WTC11 (cell line): Measurements from ENCODE around the gene SRSF3. TPM values are rescaled to one million over a fixed set of nuclear protein-coding genes. Genes with fewer than 3 reads are reported as not detected.

Source experiments
- ATAC-seq: fragments of 200-7000 bp; cut with Tn5 transposase; 2 replicates; pipeline ENCODE4 v1.10.0; 2021; ENCODE audit warnings: mild to moderate bottlenecking, moderate library complexity
- CTCF ChIA-PET: fragments of 300-600 bp; sonication (Branson Sonifier 250); formaldehyde crosslinking; loops from one replicate; lab custom pipeline; 2021; ENCODE audit warnings: antibody characterized with exemption; lab: Charles Lee
- POLR2A ChIA-PET: fragments of 350-600 bp; sonication (Branson Sonifier 250); formaldehyde crosslinking; loops from one replicate; lab custom pipeline; 2021; ENCODE audit warnings: antibody characterized with exemption; lab: Charles Lee
- DNase-seq: peaks from one replicate; pipeline ENCODE4 v3.0.0; 2021; ENCODE audit warnings: low spot score
- H3K27ac Mint-ChIP-seq: 2 replicates; pipeline ENCODE4 v1.8.0; 2021; ENCODE audit warnings: mixed read lengths
- H3K27me3 Mint-ChIP-seq: 2 replicates; pipeline ENCODE4 v1.8.0; 2021; ENCODE audit warnings: low read depth, mild to moderate bottlenecking, moderate library complexity, mixed read lengths
- H3K36me3 Mint-ChIP-seq: 2 replicates; pipeline ENCODE4 v1.8.0; 2021; ENCODE audit warnings: mixed read lengths
- H3K4me1 Mint-ChIP-seq: 2 replicates; pipeline ENCODE4 v1.8.0; 2022; ENCODE audit warnings: mixed read lengths
- H3K4me3 Mint-ChIP-seq: 2 replicates; pipeline ENCODE4 v1.8.0; 2021; ENCODE audit warnings: mild to moderate bottlenecking, moderate library complexity, mixed read lengths
- H3K9me3 Mint-ChIP-seq: 2 replicates; pipeline ENCODE4 v1.8.0; 2021; ENCODE audit warnings: mixed read lengths
- ATF6 ChIP-seq: sonication (generic); formaldehyde crosslinking; IDR thresholded peaks from 2 replicates; pipeline ENCODE4 v1.8.1; 2023; ENCODE audit warnings: mild to moderate bottlenecking, missing genetic modification reagents
- CREM ChIP-seq: sonication (generic); formaldehyde crosslinking; IDR thresholded peaks from 2 replicates; pipeline ENCODE4 v1.8.1; 2022; ENCODE audit warnings: mild to moderate bottlenecking, missing genetic modification reagents, moderate library complexity
- EMX1 ChIP-seq: fragments of 250-450 bp; sonication (Bioruptor Pico); IDR thresholded peaks from 2 replicates; pipeline ENCODE4 v1.8.0; 2021; ENCODE audit warnings: mild to moderate bottlenecking
- ESRRA ChIP-seq: sonication (generic); formaldehyde crosslinking; IDR thresholded peaks from 2 replicates; pipeline ENCODE4 v1.8.1; 2022; ENCODE audit warnings: mild to moderate bottlenecking, missing genetic modification reagents, borderline replicate concordance
- ETV6 ChIP-seq: sonication (generic); formaldehyde crosslinking; IDR thresholded peaks from 2 replicates; pipeline ENCODE4 v1.8.1; 2022; ENCODE audit warnings: mild to moderate bottlenecking, missing genetic modification reagents
- FOXP1 ChIP-seq: sonication (generic); formaldehyde crosslinking; IDR thresholded peaks from 2 replicates; pipeline ENCODE4 v1.8.0; 2022; ENCODE audit warnings: missing genetic modification reagents, mild to moderate bottlenecking, moderate library complexity, borderline replicate concordance
- GRHL2 ChIP-seq: fragments of 250-450 bp; sonication (Bioruptor Pico); IDR thresholded peaks from 2 replicates; pipeline ENCODE4 v1.8.0; 2022; ENCODE audit warnings: mild to moderate bottlenecking, moderate library complexity; ENCODE audit not compliant: insufficient replicate concordance, severe bottlenecking
- KAT7 ChIP-seq: sonication (generic); formaldehyde crosslinking; IDR thresholded peaks from 2 replicates; pipeline ENCODE4 v1.8.1; 2023; ENCODE audit warnings: missing genetic modification reagents, mild to moderate bottlenecking, borderline replicate concordance
- NFYB ChIP-seq: sonication (generic); formaldehyde crosslinking; conservative IDR thresholded peaks from 2 replicates; pipeline ENCODE4 v1.8.0; 2022; ENCODE audit warnings: low read depth, missing genetic modification reagents
- NR2C2 ChIP-seq: sonication (generic); formaldehyde crosslinking; IDR thresholded peaks from 2 replicates; pipeline ENCODE4 v1.8.0; 2022; ENCODE audit warnings: mild to moderate bottlenecking, missing genetic modification reagents
- NR3C1 ChIP-seq: sonication (generic); formaldehyde crosslinking; conservative IDR thresholded peaks from 2 replicates; pipeline ENCODE4 v1.8.1; 2023; ENCODE audit warnings: low read depth, mild to moderate bottlenecking, missing genetic modification reagents
- PRRX2 ChIP-seq: fragments of 250-450 bp; sonication (Bioruptor Pico); IDR thresholded peaks from 2 replicates; pipeline ENCODE4 v1.8.0; 2021; ENCODE audit warnings: mild to moderate bottlenecking
- USF1 ChIP-seq: sonication (generic); formaldehyde crosslinking; IDR thresholded peaks from 2 replicates; pipeline ENCODE4 v1.8.0; 2022; ENCODE audit warnings: mild to moderate bottlenecking, missing genetic modification reagents
- ZNF121 ChIP-seq: sonication (generic); formaldehyde crosslinking; IDR thresholded peaks from 2 replicates; pipeline ENCODE4 v1.8.0; 2023; ENCODE audit warnings: missing genetic modification reagents
- total RNA-seq: library from RNA; stranded (reverse); gene quantifications from 3 replicates; pipeline ENCODE4 v1.2.3, GENCODE V29; 2021
- TF ChIP-seq, protein P1 (sequence below): sonication (generic); formaldehyde crosslinking; IDR thresholded peaks from 2 replicates; pipeline ENCODE4 v1.8.0; 2022; ENCODE audit warnings: missing genetic modification reagents
- TF ChIP-seq, protein P2 (sequence below): sonication (generic); formaldehyde crosslinking; IDR thresholded peaks from 2 replicates; pipeline ENCODE4 v1.8.1; 2023; ENCODE audit warnings: mild to moderate bottlenecking, missing genetic modification reagents
- TF ChIP-seq, protein P3 (sequence below): fragments of 250-450 bp; sonication (Bioruptor Pico); IDR thresholded peaks from 2 replicates; pipeline ENCODE4 v1.9.0; 2021; ENCODE audit warnings: mild to moderate bottlenecking
- TF ChIP-seq, protein P4 (sequence below): sonication (generic); formaldehyde crosslinking; conservative IDR thresholded peaks from 2 replicates; pipeline ENCODE4 v1.8.1; 2022; ENCODE audit warnings: mild to moderate bottlenecking, missing genetic modification reagents

The SRSF3 gene
- total RNA-seq, 1 experiment from 2014 or later = 554 TPM

DNA sequence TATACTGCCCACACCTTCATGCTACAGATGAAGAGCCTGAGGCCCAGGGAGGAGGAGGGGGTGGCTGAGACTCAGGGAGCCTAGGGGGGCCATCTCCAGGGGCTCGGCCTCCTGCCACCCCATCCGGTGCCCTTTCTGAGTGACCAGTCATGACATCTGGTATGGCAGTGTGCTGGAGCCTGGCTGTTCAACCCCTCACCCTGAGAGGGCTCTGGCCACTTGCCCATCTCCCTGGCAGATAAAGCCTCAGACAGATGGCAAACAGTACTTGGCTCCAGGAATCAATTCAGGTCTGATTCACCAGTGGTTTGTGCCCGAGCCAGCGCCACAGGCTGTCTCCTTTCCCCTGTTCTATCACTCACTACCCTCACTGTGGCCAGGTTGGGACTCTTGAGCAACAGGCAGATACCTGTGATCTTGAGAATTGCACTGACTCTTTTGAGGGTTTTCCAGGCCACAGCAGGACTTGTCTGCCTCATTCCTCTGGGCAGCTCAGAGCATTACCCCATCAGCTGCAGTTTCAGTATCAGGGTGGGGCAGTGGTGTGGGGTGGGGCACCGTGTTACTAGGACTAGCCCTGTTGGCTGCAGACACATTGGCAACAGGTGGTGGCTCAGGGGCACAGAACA is 22.8 kb downstream of the SRSF3 start:
- no peak overlapping the region for H3K27ac Mint-ChIP-seq
- ChIA-PET POLR2A (no interaction called here), CTCF (interaction anchor here (2.7 kb wide), 1 partner anchor 142 kb away, joined by 17 read pairs; no protein-coding TSS in a partner anchor)
- H3K27me3 Mint-ChIP-seq = no peaks in the 10 kb centered on the region
- DNase-seq (peak; percentile 5), ATAC-seq (no peak)
- H3K4me1 Mint-ChIP-seq = peaks cover 10% of the 10 kb centered on the region; the same call in 1 of the 2 replicates
- no peak overlapping the region for H3K4me3 Mint-ChIP-seq
- peaks cover 12% of the 10 kb centered on the region for H3K36me3 Mint-ChIP-seq
- TF ChIP-seq EMX1 (CRISPR knock-in tag) (no peak), NR3C1 (CRISPR knock-in tag) (no peak)
- no peaks in the 10 kb centered on the region for H3K9me3 Mint-ChIP-seq

- Mint-ChIP-seq H3K36me3 (no peaks in the 10 kb centered on the region), H3K27me3 (no peaks in the 10 kb centered on the region), H3K27ac (peak overlapping the region; percentile 29), H3K4me1 (peaks cover 13% of the 10 kb centered on the region), H3K9me3 (no peaks in the 10 kb centered on the region), H3K4me3 (no peak overlapping the region)
- ATAC-seq = no peak
- TF ChIP-seq CREM (CRISPR knock-in tag) (no peak), ATF6 (CRISPR knock-in tag) (no peak), FOXP1 (CRISPR knock-in tag) (no peak), NR2C2 (CRISPR knock-in tag) (no peak), KAT7 (CRISPR knock-in tag) (no peak), PRRX2 (CRISPR knock-in tag) (no peak), ESRRA (CRISPR knock-in tag) (no peak)
- TF ChIP-seq, protein P1, sequence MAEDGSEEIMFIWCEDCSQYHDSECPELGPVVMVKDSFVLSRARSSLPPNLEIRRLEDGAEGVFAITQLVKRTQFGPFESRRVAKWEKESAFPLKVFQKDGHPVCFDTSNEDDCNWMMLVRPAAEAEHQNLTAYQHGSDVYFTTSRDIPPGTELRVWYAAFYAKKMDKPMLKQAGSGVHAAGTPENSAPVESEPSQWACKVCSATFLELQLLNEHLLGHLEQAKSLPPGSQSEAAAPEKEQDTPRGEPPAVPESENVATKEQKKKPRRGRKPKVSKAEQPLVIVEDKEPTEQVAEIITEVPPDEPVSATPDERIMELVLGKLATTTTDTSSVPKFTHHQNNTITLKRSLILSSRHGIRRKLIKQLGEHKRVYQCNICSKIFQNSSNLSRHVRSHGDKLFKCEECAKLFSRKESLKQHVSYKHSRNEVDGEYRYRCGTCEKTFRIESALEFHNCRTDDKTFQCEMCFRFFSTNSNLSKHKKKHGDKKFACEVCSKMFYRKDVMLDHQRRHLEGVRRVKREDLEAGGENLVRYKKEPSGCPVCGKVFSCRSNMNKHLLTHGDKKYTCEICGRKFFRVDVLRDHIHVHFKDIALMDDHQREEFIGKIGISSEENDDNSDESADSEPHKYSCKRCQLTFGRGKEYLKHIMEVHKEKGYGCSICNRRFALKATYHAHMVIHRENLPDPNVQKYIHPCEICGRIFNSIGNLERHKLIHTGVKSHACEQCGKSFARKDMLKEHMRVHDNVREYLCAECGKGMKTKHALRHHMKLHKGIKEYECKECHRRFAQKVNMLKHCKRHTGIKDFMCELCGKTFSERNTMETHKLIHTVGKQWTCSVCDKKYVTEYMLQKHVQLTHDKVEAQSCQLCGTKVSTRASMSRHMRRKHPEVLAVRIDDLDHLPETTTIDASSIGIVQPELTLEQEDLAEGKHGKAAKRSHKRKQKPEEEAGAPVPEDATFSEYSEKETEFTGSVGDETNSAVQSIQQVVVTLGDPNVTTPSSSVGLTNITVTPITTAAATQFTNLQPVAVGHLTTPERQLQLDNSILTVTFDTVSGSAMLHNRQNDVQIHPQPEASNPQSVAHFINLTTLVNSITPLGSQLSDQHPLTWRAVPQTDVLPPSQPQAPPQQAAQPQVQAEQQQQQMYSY (CRISPR knock-in tag) = no peak
- TF ChIP-seq, protein P2, sequence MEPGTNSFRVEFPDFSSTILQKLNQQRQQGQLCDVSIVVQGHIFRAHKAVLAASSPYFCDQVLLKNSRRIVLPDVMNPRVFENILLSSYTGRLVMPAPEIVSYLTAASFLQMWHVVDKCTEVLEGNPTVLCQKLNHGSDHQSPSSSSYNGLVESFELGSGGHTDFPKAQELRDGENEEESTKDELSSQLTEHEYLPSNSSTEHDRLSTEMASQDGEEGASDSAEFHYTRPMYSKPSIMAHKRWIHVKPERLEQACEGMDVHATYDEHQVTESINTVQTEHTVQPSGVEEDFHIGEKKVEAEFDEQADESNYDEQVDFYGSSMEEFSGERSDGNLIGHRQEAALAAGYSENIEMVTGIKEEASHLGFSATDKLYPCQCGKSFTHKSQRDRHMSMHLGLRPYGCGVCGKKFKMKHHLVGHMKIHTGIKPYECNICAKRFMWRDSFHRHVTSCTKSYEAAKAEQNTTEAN (CRISPR knock-in tag) = no peak
- ChIA-PET POLR2A (interaction anchor here (0.5 kb wide), 1 partner anchor 21 kb away, joined by 6 read pairs; no protein-coding TSS in a partner anchor), CTCF (interaction anchor here (0.7 to 1.8 kb wide), 7 partner anchors 14 to 164 kb away, joined by 3 to 11 read pairs (median 3); no protein-coding TSS in a partner anchor)
- DNase-seq = peak; percentile 5
Measured at GRCh38 chr6:36618366-36619355, 24.5 kb downstream of the SRSF3 start.

DNA sequence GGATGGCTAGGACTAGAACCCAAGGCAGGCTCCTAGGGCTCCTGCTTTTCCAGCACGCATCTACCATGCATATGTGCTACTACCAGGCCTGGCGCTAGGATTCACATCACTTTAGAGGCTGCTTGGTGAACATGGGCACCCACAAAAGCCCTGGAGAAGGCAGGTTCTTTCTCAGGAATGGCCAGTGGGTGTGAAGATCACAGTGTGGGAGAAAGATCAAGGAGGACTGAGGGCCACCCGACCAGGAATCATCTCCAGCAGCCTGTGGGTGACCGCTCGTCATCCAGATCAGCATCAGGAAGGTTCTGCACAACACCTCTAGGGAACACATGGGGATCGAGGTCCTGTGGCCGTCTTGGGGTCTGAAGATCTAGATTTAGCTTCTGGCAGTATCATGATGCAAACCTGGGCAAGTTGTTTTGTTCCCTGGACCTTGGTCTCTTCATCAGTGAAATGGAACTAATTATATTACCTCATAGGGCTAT is 27.3 kb downstream of the SRSF3 start:
- ATAC-seq = no peak
- POLR2A ChIA-PET = no interaction called here
- no peaks in the 10 kb centered on the region for H3K27me3 Mint-ChIP-seq
- TF ChIP-seq GRHL2 (CRISPR knock-in tag) (no peak), CREM (CRISPR knock-in tag) (no peak), USF1 (no peak), NFYB (CRISPR knock-in tag) (no peak), ZNF121 (no peak), ATF6 (CRISPR knock-in tag) (no peak), ETV6 (CRISPR knock-in tag) (no peak)
- TF ChIP-seq, protein P3, sequence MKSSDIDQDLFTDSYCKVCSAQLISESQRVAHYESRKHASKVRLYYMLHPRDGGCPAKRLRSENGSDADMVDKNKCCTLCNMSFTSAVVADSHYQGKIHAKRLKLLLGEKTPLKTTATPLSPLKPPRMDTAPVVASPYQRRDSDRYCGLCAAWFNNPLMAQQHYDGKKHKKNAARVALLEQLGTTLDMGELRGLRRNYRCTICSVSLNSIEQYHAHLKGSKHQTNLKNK = no peak
- TF ChIP-seq, protein P4, sequence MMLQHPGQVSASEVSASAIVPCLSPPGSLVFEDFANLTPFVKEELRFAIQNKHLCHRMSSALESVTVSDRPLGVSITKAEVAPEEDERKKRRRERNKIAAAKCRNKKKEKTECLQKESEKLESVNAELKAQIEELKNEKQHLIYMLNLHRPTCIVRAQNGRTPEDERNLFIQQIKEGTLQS (CRISPR knock-in tag) = no peak

More for the DNA sequence above, 27.3 kb downstream of the SRSF3 start:
- no peak overlapping the region for H3K4me3 Mint-ChIP-seq
- no peak for DNase-seq
- H3K9me3 Mint-ChIP-seq = no peaks in the 10 kb centered on the region
- H3K4me1 Mint-ChIP-seq = peaks cover 16% of the 10 kb centered on the region
- CTCF ChIA-PET = interaction anchor here (0.9 to 1.0 kb wide), 2 partner anchors 46 to 137 kb away, joined by 3 read pairs; no protein-coding TSS in a partner anchor
- H3K27ac Mint-ChIP-seq = no peak overlapping the region
- no peaks in the 10 kb centered on the region for H3K36me3 Mint-ChIP-seq
